ENCODE measurements around the gene TANGO2.

The TANGO2 gene

DNA sequence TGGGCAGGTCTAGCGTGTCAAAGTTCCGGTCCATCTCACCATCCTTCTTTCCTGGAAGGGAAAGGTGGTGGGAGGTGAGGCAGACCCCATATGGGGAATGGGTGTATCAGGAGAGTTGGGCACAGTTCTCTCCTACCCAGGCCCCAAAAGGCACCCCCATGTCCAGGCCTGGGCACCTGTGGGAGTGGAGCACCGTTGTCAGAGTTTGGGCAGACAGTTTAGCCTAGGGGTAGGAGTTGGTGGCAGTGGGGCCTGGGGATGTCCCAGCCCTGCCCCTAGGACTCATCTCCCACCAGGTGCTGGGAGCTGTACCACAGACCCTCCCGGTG is 45.2 kb upstream of the TANGO2 start:
- no peak for TF ChIP-seq FOXM1 (IDR thresholded peaks at IDR 0.05; ENCODE audit: borderline replicate concordance, low read depth)
- TF ChIP-seq NFIC (IDR thresholded peaks at IDR 0.05), result no peak
- TF ChIP-seq YY1 (IDR thresholded peaks at IDR 0.05; ENCODE audit: low read depth), result no peak
- TF ChIP-seq, protein P1, sequence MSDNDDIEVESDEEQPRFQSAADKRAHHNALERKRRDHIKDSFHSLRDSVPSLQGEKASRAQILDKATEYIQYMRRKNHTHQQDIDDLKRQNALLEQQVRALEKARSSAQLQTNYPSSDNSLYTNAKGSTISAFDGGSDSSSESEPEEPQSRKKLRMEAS (IDR thresholded peaks at IDR 0.05), result no peak

DNA sequence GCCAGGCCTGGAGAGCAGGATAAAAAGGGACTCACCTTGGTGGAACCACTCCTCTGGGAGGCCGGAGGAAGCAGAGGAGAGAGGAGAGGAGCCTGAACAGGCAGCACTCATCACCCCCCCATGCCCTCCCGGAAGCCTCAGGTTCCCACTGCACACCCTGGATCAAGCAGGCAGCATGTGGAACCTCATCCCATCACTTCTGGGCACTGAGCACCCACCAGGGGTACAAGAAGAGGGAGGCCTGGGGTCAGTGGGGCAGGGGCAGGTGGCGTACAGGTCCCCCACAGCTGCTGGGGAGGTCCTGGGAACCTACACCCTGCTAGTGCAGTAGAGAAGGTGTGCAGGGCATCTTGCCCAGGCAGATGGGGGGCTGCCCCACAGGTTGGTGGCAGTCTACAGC is 44.2 kb upstream of the TANGO2 start:
- TF ChIP-seq CREB1 (IDR thresholded peaks at IDR 0.05; ENCODE audit: low read depth) (no peak), TCF12 (IDR thresholded peaks at IDR 0.05; ENCODE audit: low read depth) (no peak), RAD21 (IDR thresholded peaks at IDR 0.05; ENCODE audit: low read depth) (no peak), FOXM1 (IDR thresholded peaks at IDR 0.05; ENCODE audit: borderline replicate concordance, low read depth) (no peak)

DNA sequence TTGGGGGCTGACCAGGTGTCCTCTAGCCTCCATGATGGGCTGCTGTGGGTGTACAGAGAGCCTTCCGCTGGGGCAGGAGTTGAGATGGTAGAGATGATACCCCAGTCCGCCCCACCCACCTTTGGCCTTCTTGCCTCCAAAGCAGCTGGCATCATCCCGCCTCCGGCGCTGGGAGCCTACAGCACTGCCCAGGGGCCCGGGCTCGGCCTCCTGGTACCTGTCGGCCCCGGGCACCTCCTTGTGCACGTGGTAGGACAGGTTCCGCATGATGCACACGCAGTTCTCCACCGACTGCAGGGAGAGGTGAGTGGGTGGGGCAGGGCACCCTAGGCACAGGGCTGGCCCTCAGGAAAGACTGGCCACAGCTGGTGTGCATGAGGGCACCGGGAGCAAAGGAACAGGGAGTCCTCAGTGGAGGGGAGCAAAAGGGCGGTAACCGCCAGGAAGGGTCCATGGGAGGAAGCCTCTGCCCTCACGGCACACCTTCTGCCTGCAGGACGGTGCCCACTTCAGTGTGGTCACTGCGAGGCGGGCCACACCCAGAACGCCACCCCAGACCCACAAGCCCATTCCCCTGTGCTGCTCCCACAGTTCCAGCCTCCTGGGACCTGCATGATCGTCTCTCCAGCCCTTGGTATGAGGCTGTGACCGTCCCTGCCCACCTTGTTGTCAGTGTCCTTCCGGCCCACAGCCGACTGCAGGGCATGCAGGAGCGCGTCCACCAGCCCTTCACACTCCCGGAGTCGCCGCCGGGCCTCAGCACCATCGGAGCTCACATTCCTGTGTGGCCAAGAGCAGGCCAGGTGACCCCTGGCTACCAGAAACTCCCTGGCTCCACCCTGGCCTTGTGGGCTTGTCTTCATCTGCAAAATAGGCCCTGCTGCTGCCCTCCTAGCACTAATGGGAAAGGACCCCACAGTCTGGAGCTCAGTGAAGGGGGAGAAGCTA is 43.3 kb upstream of the TANGO2 start:
- TF ChIP-seq EGR1 (IDR thresholded peaks at IDR 0.05) (no peak), TCF12 (IDR thresholded peaks at IDR 0.05; ENCODE audit: low read depth) (no peak), EP300 (IDR thresholded peaks at IDR 0.05; ENCODE audit: borderline replicate concordance) (no peak), NFIC (IDR thresholded peaks at IDR 0.05) (no peak), YY1 (IDR thresholded peaks at IDR 0.05; ENCODE audit: low read depth) (no peak), CEBPB (IDR thresholded peaks at IDR 0.05) (no peak)
- TF ChIP-seq, protein P2, sequence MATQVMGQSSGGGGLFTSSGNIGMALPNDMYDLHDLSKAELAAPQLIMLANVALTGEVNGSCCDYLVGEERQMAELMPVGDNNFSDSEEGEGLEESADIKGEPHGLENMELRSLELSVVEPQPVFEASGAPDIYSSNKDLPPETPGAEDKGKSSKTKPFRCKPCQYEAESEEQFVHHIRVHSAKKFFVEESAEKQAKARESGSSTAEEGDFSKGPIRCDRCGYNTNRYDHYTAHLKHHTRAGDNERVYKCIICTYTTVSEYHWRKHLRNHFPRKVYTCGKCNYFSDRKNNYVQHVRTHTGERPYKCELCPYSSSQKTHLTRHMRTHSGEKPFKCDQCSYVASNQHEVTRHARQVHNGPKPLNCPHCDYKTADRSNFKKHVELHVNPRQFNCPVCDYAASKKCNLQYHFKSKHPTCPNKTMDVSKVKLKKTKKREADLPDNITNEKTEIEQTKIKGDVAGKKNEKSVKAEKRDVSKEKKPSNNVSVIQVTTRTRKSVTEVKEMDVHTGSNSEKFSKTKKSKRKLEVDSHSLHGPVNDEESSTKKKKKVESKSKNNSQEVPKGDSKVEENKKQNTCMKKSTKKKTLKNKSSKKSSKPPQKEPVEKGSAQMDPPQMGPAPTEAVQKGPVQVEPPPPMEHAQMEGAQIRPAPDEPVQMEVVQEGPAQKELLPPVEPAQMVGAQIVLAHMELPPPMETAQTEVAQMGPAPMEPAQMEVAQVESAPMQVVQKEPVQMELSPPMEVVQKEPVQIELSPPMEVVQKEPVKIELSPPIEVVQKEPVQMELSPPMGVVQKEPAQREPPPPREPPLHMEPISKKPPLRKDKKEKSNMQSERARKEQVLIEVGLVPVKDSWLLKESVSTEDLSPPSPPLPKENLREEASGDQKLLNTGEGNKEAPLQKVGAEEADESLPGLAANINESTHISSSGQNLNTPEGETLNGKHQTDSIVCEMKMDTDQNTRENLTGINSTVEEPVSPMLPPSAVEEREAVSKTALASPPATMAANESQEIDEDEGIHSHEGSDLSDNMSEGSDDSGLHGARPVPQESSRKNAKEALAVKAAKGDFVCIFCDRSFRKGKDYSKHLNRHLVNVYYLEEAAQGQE (IDR thresholded peaks at IDR 0.05; ENCODE audit: low read depth), result no peak
- TF ChIP-seq, protein P3, sequence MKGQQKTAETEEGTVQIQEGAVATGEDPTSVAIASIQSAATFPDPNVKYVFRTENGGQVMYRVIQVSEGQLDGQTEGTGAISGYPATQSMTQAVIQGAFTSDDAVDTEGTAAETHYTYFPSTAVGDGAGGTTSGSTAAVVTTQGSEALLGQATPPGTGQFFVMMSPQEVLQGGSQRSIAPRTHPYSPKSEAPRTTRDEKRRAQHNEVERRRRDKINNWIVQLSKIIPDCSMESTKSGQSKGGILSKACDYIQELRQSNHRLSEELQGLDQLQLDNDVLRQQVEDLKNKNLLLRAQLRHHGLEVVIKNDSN (IDR thresholded peaks at IDR 0.05), result no peak

DNA sequence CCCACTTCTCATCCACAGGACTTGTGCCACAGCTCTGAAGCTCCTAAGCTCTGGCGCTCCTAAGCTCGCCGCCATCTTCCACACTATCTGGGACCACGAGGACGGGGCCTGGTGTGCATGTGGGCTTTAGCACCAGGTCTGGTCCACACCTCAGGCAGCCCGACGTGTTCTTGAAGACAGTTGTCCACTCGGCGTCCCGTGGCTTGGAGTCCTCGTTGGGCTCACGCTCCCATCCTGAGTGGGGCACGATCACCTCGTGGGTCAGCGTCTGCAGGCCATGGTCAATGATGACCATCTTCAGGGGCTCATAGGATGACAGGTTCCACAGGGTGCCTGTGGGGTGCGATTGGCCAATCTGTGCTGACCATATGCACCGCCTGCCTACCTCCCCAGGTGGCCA is 42.2 kb upstream of the TANGO2 start:
- TF ChIP-seq CREB1 (IDR thresholded peaks at IDR 0.05; ENCODE audit: low read depth), result no peak
- TF ChIP-seq EGR1 (IDR thresholded peaks at IDR 0.05), result no peak
- TF ChIP-seq EP300 (IDR thresholded peaks at IDR 0.05; ENCODE audit: borderline replicate concordance), result no peak
- TF ChIP-seq, protein P2 (IDR thresholded peaks at IDR 0.05; ENCODE audit: low read depth), result no peak
- TF ChIP-seq NFIC (IDR thresholded peaks at IDR 0.05), result no peak
- TF ChIP-seq, protein P3 (IDR thresholded peaks at IDR 0.05), result no peak
- TF ChIP-seq, protein P1 (IDR thresholded peaks at IDR 0.05), result no peak
- no peak for TF ChIP-seq TCF12 (IDR thresholded peaks at IDR 0.05; ENCODE audit: low read depth)
- no peak for TF ChIP-seq YY1 (IDR thresholded peaks at IDR 0.05; ENCODE audit: low read depth)
- no peak for TF ChIP-seq RAD21 (IDR thresholded peaks at IDR 0.05; ENCODE audit: low read depth)
- TF ChIP-seq ZBTB7A (IDR thresholded peaks at IDR 0.05; ENCODE audit: low read depth), result no peak
- TF ChIP-seq CEBPB (IDR thresholded peaks at IDR 0.05), result no peak

DNA sequence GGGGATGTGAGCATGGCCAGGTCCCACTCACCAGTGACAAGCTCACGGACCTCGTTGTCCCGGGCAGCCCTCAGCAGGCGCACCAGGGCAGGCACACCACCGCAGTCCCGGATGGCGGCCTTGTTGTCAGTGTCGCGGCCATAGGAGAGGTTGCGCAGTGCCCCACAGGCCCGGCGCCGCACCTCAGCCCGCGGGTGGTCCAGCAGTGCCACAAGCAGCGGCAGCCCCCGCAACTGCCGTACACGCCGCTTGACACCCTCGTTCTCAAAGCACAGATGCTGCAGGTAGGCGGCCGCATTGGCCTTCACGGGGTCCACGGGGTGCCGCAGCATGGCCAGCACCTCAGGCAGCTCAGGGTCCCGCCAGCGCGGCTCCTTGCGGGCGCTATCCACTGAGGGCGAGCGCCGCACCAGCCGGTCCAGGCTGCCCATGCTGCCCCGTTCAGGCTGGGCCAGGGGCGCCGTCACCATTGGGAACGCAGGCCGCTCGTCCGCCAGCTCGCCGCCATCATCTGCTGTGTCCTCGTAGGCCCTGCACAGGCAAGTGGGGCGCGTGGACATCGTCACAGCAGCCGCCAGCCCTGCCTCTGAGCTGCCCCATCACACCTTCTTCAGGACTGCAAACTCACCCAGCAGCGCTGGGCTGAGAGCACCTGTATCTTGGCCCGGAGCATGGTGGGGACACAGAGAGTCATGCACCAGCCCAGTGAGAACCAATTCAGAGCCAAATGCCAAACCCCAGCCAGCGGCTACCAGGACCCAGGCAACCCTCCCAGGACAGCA is 41.0 kb upstream of the TANGO2 start:
- TF ChIP-seq TAF1 (IDR thresholded peaks at IDR 0.05; ENCODE audit: low read depth) (no peak), NFIC (IDR thresholded peaks at IDR 0.05) (no peak), CEBPB (IDR thresholded peaks at IDR 0.05) (no peak)
- TF ChIP-seq, protein P2 (IDR thresholded peaks at IDR 0.05; ENCODE audit: low read depth), result no peak
